ENCODE measurements around the gene HSPA1A. TPM values are rescaled to one million over a fixed set of nuclear protein-coding genes. Genes with fewer than 3 reads are reported as not detected.

Gene HSPA1A
- total and polyA plus RNA-seq, 9 of the 15 experiments (the other 6 are each of a cell fraction or from before 2014, with no cell fraction given) = 2.2 to 273 (median 107) TPM

DNA sequence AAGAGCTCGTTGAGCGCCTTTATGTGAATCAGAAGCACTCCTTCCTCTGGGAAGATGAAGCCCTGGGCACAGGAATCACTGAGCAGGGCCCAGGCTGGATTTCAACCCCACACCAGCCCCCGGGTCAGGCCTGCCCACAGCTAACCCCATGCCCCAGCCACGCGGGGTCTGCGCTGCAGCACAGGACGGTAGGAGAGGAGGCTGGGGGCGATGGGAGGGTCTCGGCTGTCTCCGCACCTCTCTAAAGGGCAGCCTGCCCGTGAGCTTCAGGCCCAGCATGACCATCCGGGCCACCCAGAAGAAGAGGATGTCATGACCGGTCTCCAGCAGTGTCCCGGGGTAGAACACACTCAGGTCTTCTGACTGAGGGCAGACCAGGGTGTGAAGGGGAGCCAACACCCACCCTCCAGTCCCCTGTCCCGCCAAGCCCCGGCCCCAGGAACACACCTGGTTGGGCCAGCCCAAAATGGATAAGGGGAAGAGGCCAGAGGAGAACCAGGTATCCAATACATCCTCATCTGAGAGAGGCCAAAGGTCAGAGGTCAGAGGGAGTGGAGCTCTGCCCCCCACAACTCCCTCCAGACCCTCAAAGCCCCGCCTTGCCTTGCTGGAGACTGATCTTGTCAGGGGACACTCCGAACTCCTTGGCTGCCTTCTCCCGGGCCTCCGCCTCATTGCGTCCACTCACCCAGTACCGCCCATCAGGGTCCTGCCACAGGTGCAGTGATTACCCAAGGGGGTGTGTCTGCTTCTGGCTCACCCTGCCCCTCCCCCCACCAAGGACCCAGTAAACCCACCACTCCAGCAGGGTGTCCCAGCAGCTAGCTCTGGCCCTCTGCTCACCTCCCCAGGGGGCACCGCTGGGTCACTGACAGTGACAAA, 33.9 kb upstream of the HSPA1A start (continued):
- TF ChIP-seq, protein P1, sequence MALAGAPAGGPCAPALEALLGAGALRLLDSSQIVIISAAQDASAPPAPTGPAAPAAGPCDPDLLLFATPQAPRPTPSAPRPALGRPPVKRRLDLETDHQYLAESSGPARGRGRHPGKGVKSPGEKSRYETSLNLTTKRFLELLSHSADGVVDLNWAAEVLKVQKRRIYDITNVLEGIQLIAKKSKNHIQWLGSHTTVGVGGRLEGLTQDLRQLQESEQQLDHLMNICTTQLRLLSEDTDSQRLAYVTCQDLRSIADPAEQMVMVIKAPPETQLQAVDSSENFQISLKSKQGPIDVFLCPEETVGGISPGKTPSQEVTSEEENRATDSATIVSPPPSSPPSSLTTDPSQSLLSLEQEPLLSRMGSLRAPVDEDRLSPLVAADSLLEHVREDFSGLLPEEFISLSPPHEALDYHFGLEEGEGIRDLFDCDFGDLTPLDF (CRISPR knock-in tag; IDR thresholded peaks at IDR 0.05) = no peak
- TF ChIP-seq ZNF431 (CRISPR knock-in tag; IDR thresholded peaks at IDR 0.05) (0 out of 2 replicates have a peak, but pooled peaks have one; percentile 8), POLR2A (conservative IDR thresholded peaks at IDR 0.05) (peak; percentile 39; the same call in 1 of the 2 replicates), NR2C1 (IDR thresholded peaks at IDR 0.05) (peak; percentile 93), NR2C1 (tag; IDR thresholded peaks at IDR 0.05) (peak; percentile 94), ZNF780A (CRISPR knock-in tag; IDR thresholded peaks at IDR 0.05) (no peak), NONO (IDR thresholded peaks at IDR 0.05; ENCODE audit: low read depth in 2 of 2, low read length in 1 of 2) (no peak), GABPB2 (CRISPR knock-in tag; conservative IDR thresholded peaks at IDR 0.05) (no peak), ZNF316 (IDR thresholded peaks at IDR 0.05) (no peak), CBFB (CRISPR knock-in tag; IDR thresholded peaks at IDR 0.05) (no peak), ZNF232 (CRISPR knock-in tag; IDR thresholded peaks at IDR 0.05) (no peak), ZNF146 (CRISPR knock-in tag; IDR thresholded peaks at IDR 0.05; ENCODE audit: unreplicated experiment) (no peak), EP300 (IDR thresholded peaks at IDR 0.05; ENCODE audit: low read length) (no peak), MTA3 (IDR thresholded peaks at IDR 0.05; ENCODE audit: borderline replicate concordance) (no peak)
- TF ChIP-seq, protein P2, sequence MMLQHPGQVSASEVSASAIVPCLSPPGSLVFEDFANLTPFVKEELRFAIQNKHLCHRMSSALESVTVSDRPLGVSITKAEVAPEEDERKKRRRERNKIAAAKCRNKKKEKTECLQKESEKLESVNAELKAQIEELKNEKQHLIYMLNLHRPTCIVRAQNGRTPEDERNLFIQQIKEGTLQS (IDR thresholded peaks at IDR 0.05) = no peak
- TF ChIP-seq, protein P2 (CRISPR knock-in tag; conservative IDR thresholded peaks at IDR 0.05) = no peak
- TF ChIP-seq, protein P3, sequence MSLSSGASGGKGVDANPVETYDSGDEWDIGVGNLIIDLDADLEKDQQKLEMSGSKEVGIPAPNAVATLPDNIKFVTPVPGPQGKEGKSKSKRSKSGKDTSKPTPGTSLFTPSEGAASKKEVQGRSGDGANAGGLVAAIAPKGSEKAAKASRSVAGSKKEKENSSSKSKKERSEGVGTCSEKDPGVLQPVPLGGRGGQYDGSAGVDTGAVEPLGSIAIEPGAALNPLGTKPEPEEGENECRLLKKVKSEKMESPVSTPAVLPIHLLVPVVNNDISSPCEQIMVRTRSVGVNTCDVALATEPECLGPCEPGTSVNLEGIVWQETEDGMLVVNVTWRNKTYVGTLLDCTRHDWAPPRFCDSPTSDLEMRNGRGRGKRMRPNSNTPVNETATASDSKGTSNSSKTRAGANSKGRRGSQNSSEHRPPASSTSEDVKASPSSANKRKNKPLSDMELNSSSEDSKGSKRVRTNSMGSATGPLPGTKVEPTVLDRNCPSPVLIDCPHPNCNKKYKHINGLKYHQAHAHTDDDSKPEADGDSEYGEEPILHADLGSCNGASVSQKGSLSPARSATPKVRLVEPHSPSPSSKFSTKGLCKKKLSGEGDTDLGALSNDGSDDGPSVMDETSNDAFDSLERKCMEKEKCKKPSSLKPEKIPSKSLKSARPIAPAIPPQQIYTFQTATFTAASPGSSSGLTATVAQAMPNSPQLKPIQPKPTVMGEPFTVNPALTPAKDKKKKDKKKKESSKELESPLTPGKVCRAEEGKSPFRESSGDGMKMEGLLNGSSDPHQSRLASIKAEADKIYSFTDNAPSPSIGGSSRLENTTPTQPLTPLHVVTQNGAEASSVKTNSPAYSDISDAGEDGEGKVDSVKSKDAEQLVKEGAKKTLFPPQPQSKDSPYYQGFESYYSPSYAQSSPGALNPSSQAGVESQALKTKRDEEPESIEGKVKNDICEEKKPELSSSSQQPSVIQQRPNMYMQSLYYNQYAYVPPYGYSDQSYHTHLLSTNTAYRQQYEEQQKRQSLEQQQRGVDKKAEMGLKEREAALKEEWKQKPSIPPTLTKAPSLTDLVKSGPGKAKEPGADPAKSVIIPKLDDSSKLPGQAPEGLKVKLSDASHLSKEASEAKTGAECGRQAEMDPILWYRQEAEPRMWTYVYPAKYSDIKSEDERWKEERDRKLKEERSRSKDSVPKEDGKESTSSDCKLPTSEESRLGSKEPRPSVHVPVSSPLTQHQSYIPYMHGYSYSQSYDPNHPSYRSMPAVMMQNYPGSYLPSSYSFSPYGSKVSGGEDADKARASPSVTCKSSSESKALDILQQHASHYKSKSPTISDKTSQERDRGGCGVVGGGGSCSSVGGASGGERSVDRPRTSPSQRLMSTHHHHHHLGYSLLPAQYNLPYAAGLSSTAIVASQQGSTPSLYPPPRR (CRISPR knock-in tag; IDR thresholded peaks at IDR 0.05; ENCODE audit: borderline replicate concordance) = no peak
- TF ChIP-seq, protein P4, sequence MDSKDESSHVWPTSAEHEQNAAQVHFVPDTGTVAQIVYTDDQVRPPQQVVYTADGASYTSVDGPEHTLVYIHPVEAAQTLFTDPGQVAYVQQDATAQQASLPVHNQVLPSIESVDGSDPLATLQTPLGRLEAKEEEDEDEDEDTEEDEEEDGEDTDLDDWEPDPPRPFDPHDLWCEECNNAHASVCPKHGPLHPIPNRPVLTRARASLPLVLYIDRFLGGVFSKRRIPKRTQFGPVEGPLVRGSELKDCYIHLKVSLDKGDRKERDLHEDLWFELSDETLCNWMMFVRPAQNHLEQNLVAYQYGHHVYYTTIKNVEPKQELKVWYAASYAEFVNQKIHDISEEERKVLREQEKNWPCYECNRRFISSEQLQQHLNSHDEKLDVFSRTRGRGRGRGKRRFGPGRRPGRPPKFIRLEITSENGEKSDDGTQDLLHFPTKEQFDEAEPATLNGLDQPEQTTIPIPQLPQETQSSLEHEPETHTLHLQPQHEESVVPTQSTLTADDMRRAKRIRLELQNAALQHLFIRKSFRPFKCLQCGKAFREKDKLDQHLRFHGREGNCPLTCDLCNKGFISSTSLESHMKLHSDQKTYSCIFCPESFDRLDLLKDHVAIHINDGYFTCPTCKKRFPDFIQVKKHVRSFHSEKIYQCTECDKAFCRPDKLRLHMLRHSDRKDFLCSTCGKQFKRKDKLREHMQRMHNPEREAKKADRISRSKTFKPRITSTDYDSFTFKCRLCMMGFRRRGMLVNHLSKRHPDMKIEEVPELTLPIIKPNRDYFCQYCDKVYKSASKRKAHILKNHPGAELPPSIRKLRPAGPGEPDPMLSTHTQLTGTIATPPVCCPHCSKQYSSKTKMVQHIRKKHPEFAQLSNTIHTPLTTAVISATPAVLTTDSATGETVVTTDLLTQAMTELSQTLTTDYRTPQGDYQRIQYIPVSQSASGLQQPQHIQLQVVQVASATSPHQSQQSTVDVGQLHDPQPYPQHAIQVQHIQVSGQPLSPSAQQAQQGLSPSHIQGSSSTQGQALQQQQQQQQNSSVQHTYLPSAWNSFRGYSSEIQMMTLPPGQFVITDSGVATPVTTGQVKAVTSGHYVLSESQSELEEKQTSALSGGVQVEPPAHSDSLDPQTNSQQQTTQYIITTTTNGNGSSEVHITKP (IDR thresholded peaks at IDR 0.05; ENCODE audit: partially characterized antibody) = no peak
